Measurements from ENCODE around the gene CYB5RL.

The CYB5RL gene

DNA sequence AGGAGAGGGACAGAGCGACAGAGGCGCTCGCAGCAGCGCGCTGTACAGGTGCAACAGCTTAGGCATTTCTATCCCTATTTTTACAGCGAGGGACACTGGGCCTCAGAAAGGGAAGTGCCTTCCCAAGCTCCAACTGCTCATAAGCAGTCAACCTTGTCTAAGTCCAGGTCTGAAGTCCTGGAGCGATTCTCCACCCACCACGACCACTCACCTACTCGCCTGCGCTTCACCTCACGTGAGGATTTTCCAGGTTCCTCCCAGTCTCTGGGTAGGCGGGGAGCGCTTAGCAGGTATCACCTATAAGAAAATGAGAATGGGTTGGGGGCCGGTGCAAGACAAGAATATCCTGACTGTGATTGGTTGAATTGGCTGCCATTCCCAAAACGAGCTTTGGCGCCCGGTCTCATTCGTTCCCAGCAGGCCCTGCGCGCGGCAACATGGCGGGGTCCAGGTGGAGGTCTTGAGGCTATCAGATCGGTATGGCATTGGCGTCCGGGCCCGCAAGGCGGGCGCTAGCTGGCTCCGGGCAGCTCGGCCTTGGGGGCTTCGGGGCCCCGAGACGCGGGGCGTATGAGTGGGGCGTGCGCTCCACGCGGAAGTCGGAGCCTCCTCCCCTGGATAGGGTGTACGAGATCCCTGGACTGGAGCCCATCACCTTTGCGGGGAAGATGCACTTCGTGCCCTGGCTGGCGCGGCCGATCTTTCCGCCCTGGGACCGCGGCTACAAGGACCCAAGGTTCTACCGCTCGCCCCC, at the start of gene CYB5RL, which contains the start of gene MRPL37:
Gene CYB5RL (minus strand): TSS at position 266 of the 754 bp plus-strand sequence. CDS start 4,414 bp downstream, outside the sequence.
Gene MRPL37 (plus strand): TSS at position 403 of the 754 bp plus-strand sequence. CDS start 77 bp downstream, at position 480.
- peak within 1 kb of the TSS; percentile 71 to 88 (median 82) for H3K27ac Mint-ChIP-seq
- no peaks in the 10 kb centered on the region for H3K27me3 Mint-ChIP-seq (ENCODE audit: low read depth)
- TF ChIP-seq, protein P1, sequence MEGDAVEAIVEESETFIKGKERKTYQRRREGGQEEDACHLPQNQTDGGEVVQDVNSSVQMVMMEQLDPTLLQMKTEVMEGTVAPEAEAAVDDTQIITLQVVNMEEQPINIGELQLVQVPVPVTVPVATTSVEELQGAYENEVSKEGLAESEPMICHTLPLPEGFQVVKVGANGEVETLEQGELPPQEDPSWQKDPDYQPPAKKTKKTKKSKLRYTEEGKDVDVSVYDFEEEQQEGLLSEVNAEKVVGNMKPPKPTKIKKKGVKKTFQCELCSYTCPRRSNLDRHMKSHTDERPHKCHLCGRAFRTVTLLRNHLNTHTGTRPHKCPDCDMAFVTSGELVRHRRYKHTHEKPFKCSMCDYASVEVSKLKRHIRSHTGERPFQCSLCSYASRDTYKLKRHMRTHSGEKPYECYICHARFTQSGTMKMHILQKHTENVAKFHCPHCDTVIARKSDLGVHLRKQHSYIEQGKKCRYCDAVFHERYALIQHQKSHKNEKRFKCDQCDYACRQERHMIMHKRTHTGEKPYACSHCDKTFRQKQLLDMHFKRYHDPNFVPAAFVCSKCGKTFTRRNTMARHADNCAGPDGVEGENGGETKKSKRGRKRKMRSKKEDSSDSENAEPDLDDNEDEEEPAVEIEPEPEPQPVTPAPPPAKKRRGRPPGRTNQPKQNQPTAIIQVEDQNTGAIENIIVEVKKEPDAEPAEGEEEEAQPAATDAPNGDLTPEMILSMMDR (IDR thresholded peaks at IDR 0.05; ENCODE audit: unreplicated experiment in 3 of 3): no peak
- H3K4me3 Mint-ChIP-seq: peak within 1 kb of the TSS; percentile 89 to 91 (median 90)
- peaks cover 30% of the 10 kb centered on the region for H3K4me1 Mint-ChIP-seq
- H3K36me3 Mint-ChIP-seq (ENCODE audit: low read depth): peaks cover 11% of the 10 kb centered on the region
- H3K9me3 Mint-ChIP-seq: no peaks in the 10 kb centered on the region

DNA sequence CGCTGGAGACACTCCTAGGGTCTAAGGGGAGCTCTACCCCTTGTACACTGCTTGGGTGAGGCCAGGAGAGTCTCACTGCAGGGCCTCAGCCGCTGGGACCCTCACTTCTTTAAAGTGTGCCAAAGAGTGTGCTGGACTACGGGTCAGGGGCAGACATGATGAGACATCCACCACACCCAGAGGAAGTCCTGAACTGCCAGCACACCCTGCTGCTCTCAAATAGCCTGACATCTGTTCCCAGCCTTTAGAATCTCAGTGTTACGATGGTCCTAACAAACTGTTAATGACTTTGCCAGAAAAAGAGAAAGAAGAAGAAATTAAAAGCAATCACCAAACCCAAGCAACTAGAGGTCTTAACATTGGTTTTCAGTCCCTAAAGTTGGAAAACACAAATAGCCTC, 49.1 kb upstream of the CYB5RL start:
- Mint-ChIP-seq H3K9me3 (no peaks in the 10 kb centered on the region), H3K4me3 (no peak overlapping the region), H3K4me1 (peaks cover 51% of the 10 kb centered on the region), H3K27me3 (ENCODE audit: low read depth) (no peaks in the 10 kb centered on the region), H3K36me3 (ENCODE audit: low read depth) (peaks cover 44% of the 10 kb centered on the region), H3K27ac (peak overlapping the region in 1 of 3 experiments; percentile 26)
- TF ChIP-seq, protein P1 (IDR thresholded peaks at IDR 0.05; ENCODE audit: unreplicated experiment in 3 of 3): no peak

- H3K36me3 Mint-ChIP-seq (ENCODE audit: low read depth): peaks cover 49% of the 10 kb centered on the region
- peaks cover 42% of the 10 kb centered on the region for H3K4me1 Mint-ChIP-seq
- H3K4me3 Mint-ChIP-seq: no peak overlapping the region
- TF ChIP-seq, protein P1 (IDR thresholded peaks at IDR 0.05; ENCODE audit: unreplicated experiment in 3 of 3): no peak
- H3K9me3 Mint-ChIP-seq: no peaks in the 10 kb centered on the region
- no peak overlapping the region for H3K27ac Mint-ChIP-seq
- no peaks in the 10 kb centered on the region for H3K27me3 Mint-ChIP-seq (ENCODE audit: low read depth)
These were observed 48.2 kb upstream of the CYB5RL start for GRCh38 chr1:54247863-54248515.

- Mint-ChIP-seq H3K36me3 (ENCODE audit: low read depth) (peaks cover 50% of the 10 kb centered on the region), H3K4me3 (no peak overlapping the region), H3K9me3 (no peaks in the 10 kb centered on the region), H3K27ac (no peak overlapping the region), H3K4me1 (peaks cover 32% of the 10 kb centered on the region), H3K27me3 (ENCODE audit: low read depth) (no peaks in the 10 kb centered on the region)
- TF ChIP-seq, protein P1 (IDR thresholded peaks at IDR 0.05; ENCODE audit: unreplicated experiment in 3 of 3): no peak
These were observed 46.4 kb upstream of the CYB5RL start for GRCh38 chr1:54246116-54246721.

DNA sequence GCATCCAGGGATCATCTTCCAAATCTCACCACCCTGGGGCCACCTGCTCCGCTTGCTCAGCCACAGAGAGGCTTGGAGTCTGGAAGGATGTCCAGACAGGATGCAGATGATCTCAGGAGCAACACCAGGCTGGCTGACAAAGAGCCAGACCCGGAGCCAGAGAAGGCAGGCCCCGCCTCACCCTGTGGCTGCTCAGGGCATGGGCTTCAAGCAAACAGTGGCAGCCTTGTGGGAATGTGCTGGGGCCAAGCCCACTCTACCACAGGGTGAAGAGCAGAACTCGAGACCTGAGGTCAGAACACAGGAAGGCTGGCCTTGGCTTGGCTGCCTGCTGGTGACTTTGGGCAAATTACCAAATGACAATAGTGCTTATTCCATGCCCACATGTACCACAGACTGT, 45.7 kb upstream of the CYB5RL start:
- peak overlapping the region in 1 of 3 experiments; percentile 58 for H3K27ac Mint-ChIP-seq
- H3K27me3 Mint-ChIP-seq (ENCODE audit: low read depth): no peaks in the 10 kb centered on the region
- no peaks in the 10 kb centered on the region for H3K9me3 Mint-ChIP-seq
- TF ChIP-seq, protein P1 (IDR thresholded peaks at IDR 0.05; ENCODE audit: unreplicated experiment in 3 of 3): no peak
- H3K4me1 Mint-ChIP-seq: peaks cover 32% of the 10 kb centered on the region
- H3K4me3 Mint-ChIP-seq: no peak overlapping the region
- peaks cover 57% of the 10 kb centered on the region for H3K36me3 Mint-ChIP-seq (ENCODE audit: low read depth)

Measured in nephron (organoid).